HTR-8/SVneo (cell line): Measurements from ENCODE around the gene CSNK1G1.

ENCODE experiments used
- DNase-seq: peaks from one replicate; pipeline ENCODE4 v3.0.0; 2011; ENCODE audit warnings: low spot score, mixed read lengths; ENCODE audit not compliant: insufficient read length
- FAIRE-seq: peaks from 2 replicates; lab custom pipeline; 2011; peaks lifted over from hg19 to GRCh38; lab: Jason Lieb, UNC

CSNK1G1 gene

GRCh38 chr15:64161688-64162477 is 194.1 kb downstream of the CSNK1G1 start:
- DNase-seq (no peak), FAIRE-seq (no peak)

GRCh38 chr15:64158363-64159134 is 197.4 kb downstream of the CSNK1G1 start:
- FAIRE-seq (no peak), DNase-seq (no peak)

- FAIRE-seq (no peak), DNase-seq (no peak)
Observed at GRCh38 chr15:64157599-64158125, 198.3 kb downstream of the CSNK1G1 start.

- DNase-seq (no peak), FAIRE-seq (no peak)
Observed at GRCh38 chr15:64156652-64157331, 199.2 kb downstream of the CSNK1G1 start.

GRCh38 chr15:64155802-64156651 is 199.9 kb downstream of the CSNK1G1 start:
- FAIRE-seq = no peak

GRCh38 chr15:64153480-64154367 is 202.2 kb downstream of the CSNK1G1 start:
- peak; percentile 49 for FAIRE-seq
- DNase-seq = peak; percentile 92

More at GRCh38 chr15:64155802-64156651, 199.9 kb downstream of the CSNK1G1 start:
- DNase-seq = no peak

- DNase-seq = no peak
Observed at GRCh38 chr15:64152507-64153387, 203.2 kb downstream of the CSNK1G1 start.

GRCh38 chr15:64151727-64152506 is 204.1 kb downstream of the CSNK1G1 start, which contains the start of gene SNX22:
SNX22 (plus strand) TSS chr15:64151731; CDS start chr15:64151776, 45 bp downstream.
- FAIRE-seq = no peak
- no peak for DNase-seq

More at GRCh38 chr15:64152507-64153387, 203.2 kb downstream of the CSNK1G1 start:
- FAIRE-seq = no peak

GRCh38 chr15:64149893-64150578 is 205.9 kb downstream of the CSNK1G1 start:
- FAIRE-seq (no peak), DNase-seq (no peak)

GRCh38 chr15:64149424-64149823 is 206.5 kb downstream of the CSNK1G1 start:
- DNase-seq = no peak
- no peak for FAIRE-seq

- FAIRE-seq = no peak
Observed at GRCh38 chr15:64148581-64148980, 207.4 kb downstream of the CSNK1G1 start.

GRCh38 chr15:64148168-64148567 is 207.8 kb downstream of the CSNK1G1 start:
- FAIRE-seq (no peak), DNase-seq (no peak)

More at GRCh38 chr15:64148581-64148980, 207.4 kb downstream of the CSNK1G1 start:
- DNase-seq = no peak

- DNase-seq (no peak), FAIRE-seq (no peak)
Observed at GRCh38 chr15:64146885-64147681, 208.9 kb downstream of the CSNK1G1 start.

GRCh38 chr15:64146520-64146884 is 209.5 kb downstream of the CSNK1G1 start:
- DNase-seq (no peak), FAIRE-seq (no peak)

GRCh38 chr15:64146041-64146440 is 209.9 kb downstream of the CSNK1G1 start:
- no peak for FAIRE-seq
- no peak for DNase-seq
